Neural cell (in vitro differentiated cells): ENCODE data around the gene NCOR1. TPM values are rescaled to one million over a fixed set of nuclear protein-coding genes. Genes with fewer than 3 reads are reported as not detected.

ENCODE experiments used
- H2AFZ ChIP-seq: fragments of 200-600, 300-800 bp; sonication (generic), shearing (Covaris generic); 2 replicates; pipeline ENCODE4 v1.6.0; 2014; ENCODE audit warnings: low read depth, mild to moderate bottlenecking, antibody characterized with exemption, low read length, moderate library complexity
- H3F3A ChIP-seq: fragments of 200-600 bp; shearing (Covaris generic); 2 replicates; pipeline ENCODE4 v1.6.1; 2016; ENCODE audit warnings: mild to moderate bottlenecking, moderate library complexity, mixed read lengths, antibody characterized with exemption, low read length; ENCODE audit not compliant: insufficient read depth, poor library complexity, severe bottlenecking
- H3K27ac ChIP-seq: fragments of 200-600, 300-800 bp; sonication (generic), shearing (Covaris generic); 2 replicates; pipeline ENCODE4 v1.5.1; 2014; ENCODE audit warnings: mild to moderate bottlenecking, low read length, moderate library complexity
- H3K27me3 ChIP-seq: fragments of 300-800, 200-600 bp; sonication (generic), shearing (Covaris generic); 2 replicates; pipeline ENCODE4 v1.6.0; 2014; ENCODE audit warnings: mild to moderate bottlenecking, low read depth, low read length, moderate library complexity; ENCODE audit not compliant: insufficient read depth
- H3K36me3 ChIP-seq: fragments of 300-800, 200-600 bp; sonication (generic), shearing (Covaris generic); 2 replicates; pipeline ENCODE4 v1.5.1; 2014; ENCODE audit warnings: mild to moderate bottlenecking, antibody characterized with exemption, low read length, moderate library complexity; ENCODE audit not compliant: insufficient read depth
- H3K4me2 ChIP-seq: fragments of 300-800, 200-600 bp; sonication (generic), shearing (Covaris generic); 2 replicates; pipeline ENCODE4 v1.6.0; 2014; ENCODE audit warnings: mild to moderate bottlenecking, low read length
- H3K4me3 ChIP-seq: fragments of 300-800, 200-600 bp; sonication (generic), shearing (Covaris generic); 2 replicates; pipeline ENCODE4 v1.5.1; 2014; ENCODE audit warnings: mild to moderate bottlenecking, low read length, moderate library complexity
- H3K79me2 ChIP-seq: fragments of 200-600 bp; shearing (Covaris generic); replicated peaks from 2 replicates; pipeline ENCODE4 v1.6.0; 2014; ENCODE audit warnings: mild to moderate bottlenecking, low read length, moderate library complexity; ENCODE audit not compliant: insufficient read depth
- H3K9ac ChIP-seq: fragments of 300-800, 200-600 bp; sonication (generic), shearing (Covaris generic); 2 replicates; pipeline ENCODE4 v1.6.1; 2016; ENCODE audit warnings: mild to moderate bottlenecking, low read length, mixed read lengths
- H3K9me2 ChIP-seq: fragments of 200-600 bp; shearing (Covaris generic); 2 replicates; pipeline ENCODE4 v1.6.1; 2016; ENCODE audit warnings: mild to moderate bottlenecking, low read length, mixed read lengths; ENCODE audit not compliant: insufficient read depth
- H3K9me3 ChIP-seq: fragments of 200-600, 300-800 bp; sonication (generic), shearing (Covaris generic); 2 replicates; pipeline ENCODE4 v1.6.1; 2016; ENCODE audit warnings: mild to moderate bottlenecking, mixed run types, low read length, moderate library complexity, mixed read lengths
- H4K20me1 ChIP-seq: fragments of 200-600 bp; shearing (Covaris generic); 2 replicates; pipeline ENCODE4 v1.6.1; 2016; ENCODE audit warnings: mild to moderate bottlenecking, mixed run types; ENCODE audit not compliant: insufficient read depth
- CTCF ChIP-seq: fragments of 450-650 bp; IDR thresholded peaks from 2 replicates; pipeline ENCODE4 v1.5.1; 2014; ENCODE audit warnings: antibody characterized with exemption, mild to moderate bottlenecking, moderate library complexity; ENCODE audit not compliant: poor library complexity, severe bottlenecking
- EP300 ChIP-seq: fragments of 450-650 bp; conservative IDR thresholded peaks from 2 replicates; pipeline ENCODE4 v1.6.1; 2014; ENCODE audit warnings: antibody characterized with exemption, mild to moderate bottlenecking, moderate library complexity; ENCODE audit not compliant: poor library complexity, severe bottlenecking
- EZH2 ChIP-seq: fragments of 200-600, 300-800 bp; shearing (Covaris generic), sonication (generic); IDR thresholded peaks from 2 replicates; pipeline ENCODE4 v1.6.1; 2014; ENCODE audit warnings: antibody characterized with exemption, low read length, borderline replicate concordance, mild to moderate bottlenecking; ENCODE audit not compliant: insufficient read depth, poor library complexity, severe bottlenecking
- MXI1 ChIP-seq: fragments of 450-650 bp; conservative IDR thresholded peaks from 2 replicates; pipeline ENCODE4 v1.6.1; 2014; ENCODE audit warnings: antibody characterized with exemption, mild to moderate bottlenecking; ENCODE audit not compliant: poor library complexity, severe bottlenecking
- POLR2AphosphoS5 ChIP-seq: IDR thresholded peaks from 2 replicates; pipeline ENCODE4 v1.6.1; 2012
- RAD21 ChIP-seq: fragments of 450-650 bp; conservative IDR thresholded peaks from 2 replicates; pipeline ENCODE4 v1.6.1; 2014; ENCODE audit warnings: antibody characterized with exemption, mild to moderate bottlenecking, moderate library complexity
- REST ChIP-seq: IDR thresholded peaks from 2 replicates; pipeline ENCODE4 v1.6.1; 2012; ENCODE audit warnings: borderline replicate concordance
- SMC3 ChIP-seq: fragments of 450-650 bp; conservative IDR thresholded peaks from 2 replicates; pipeline ENCODE4 v1.6.1; 2014; ENCODE audit warnings: antibody characterized with exemption, mild to moderate bottlenecking, moderate library complexity; ENCODE audit not compliant: poor library complexity
- TAF1 ChIP-seq: IDR thresholded peaks from 2 replicates; pipeline ENCODE4 v1.6.1; 2012; ENCODE audit warnings: low read depth
- polyA plus RNA-seq: library from polyadenylated mRNA; depleted of rRNA; stranded (reverse); fragments of >200 nt; gene quantifications from 2 replicates; pipeline ENCODE4 v1.2.3, GENCODE V29; 2014

Gene NCOR1
- polyA plus RNA-seq, 1 donor from 2014 or later: 26.9 TPM

GRCh38 chr17:16019347-16019746 lies 196.0 kb downstream of the NCOR1 start:
- no peaks in the 10 kb centered on the region for H3F3A ChIP-seq
- H3K36me3 ChIP-seq: no peaks in the 10 kb centered on the region
- no peak overlapping the region for H3K4me2 ChIP-seq
- no peaks in the 10 kb centered on the region for H3K79me2 ChIP-seq
- H3K9ac ChIP-seq: no peak overlapping the region
- H3K27ac ChIP-seq: no peak overlapping the region
- H3K4me3 ChIP-seq: no peak overlapping the region
- H4K20me1 ChIP-seq: no peaks in the 10 kb centered on the region
- H3K9me3 ChIP-seq: no peaks in the 10 kb centered on the region
- no peaks in the 10 kb centered on the region for H3K27me3 ChIP-seq
- no peak overlapping the region for H2AFZ ChIP-seq
- no peaks in the 10 kb centered on the region for H3K9me2 ChIP-seq
- TF ChIP-seq REST (no peak), CTCF (no peak), RAD21 (no peak), MXI1 (no peak)

GRCh38 chr17:16013943-16014407 lies 201.4 kb downstream of the NCOR1 start:
- no peaks in the 10 kb centered on the region for H3K36me3 ChIP-seq
- H3K79me2 ChIP-seq: no peaks in the 10 kb centered on the region
- no peak overlapping the region for H3K4me2 ChIP-seq
- H3K27ac ChIP-seq: no peak overlapping the region
- no peaks in the 10 kb centered on the region for H3F3A ChIP-seq
- H3K4me3 ChIP-seq: no peak overlapping the region
- no peaks in the 10 kb centered on the region for H3K27me3 ChIP-seq
- no peak overlapping the region for H2AFZ ChIP-seq
- no peaks in the 10 kb centered on the region for H3K9me3 ChIP-seq
- TF ChIP-seq CTCF: peak; percentile 51
- no peak for TF ChIP-seq EP300
- H3K9me2 ChIP-seq: no peaks in the 10 kb centered on the region
- no peaks in the 10 kb centered on the region for H4K20me1 ChIP-seq
- H3K9ac ChIP-seq: no peak overlapping the region

- Histone ChIP-seq H3K27me3 (no peaks in the 10 kb centered on the region), H3K4me2 (no peak overlapping the region), H2AFZ (no peak overlapping the region), H4K20me1 (no peaks in the 10 kb centered on the region), H3K9me2 (no peaks in the 10 kb centered on the region), H3F3A (no peaks in the 10 kb centered on the region), H3K27ac (no peak overlapping the region), H3K79me2 (no peaks in the 10 kb centered on the region), H3K4me3 (no peak overlapping the region), H3K9ac (no peak overlapping the region), H3K9me3 (no peaks in the 10 kb centered on the region), H3K36me3 (peaks cover 13% of the 10 kb centered on the region)
- no peak for TF ChIP-seq RAD21
- no peak for TF ChIP-seq TAF1
- no peak for TF ChIP-seq POLR2AphosphoS5
- no peak for TF ChIP-seq MXI1
- TF ChIP-seq CTCF: no peak
- no peak for TF ChIP-seq EZH2
- no peak for TF ChIP-seq EP300
- TF ChIP-seq SMC3: no peak
These were observed 207.9 kb downstream of the NCOR1 start for GRCh38 chr17:16007439-16007838.
